Neural progenitor cell (in vitro differentiated cells): ENCODE results near the gene LRBA.

ENCODE experiments used
- EZH2 ChIP-seq: fragments of 200-600 bp; sonication (generic); IDR thresholded peaks from 2 replicates; pipeline ENCODE4 v1.6.1; 2017; ENCODE audit warnings: antibody characterized with exemption, mild to moderate bottlenecking, moderate library complexity
- EZH2phosphoT487 ChIP-seq: fragments of 200-600 bp; sonication (generic); IDR thresholded peaks from 2 replicates; pipeline ENCODE4 v1.6.1; 2017; ENCODE audit warnings: antibody characterized with exemption
- TF ChIP-seq, protein P1 (sequence below): fragments of 200-600 bp; sonication (generic); IDR thresholded peaks from 2 replicates; pipeline ENCODE4 v1.5.1; 2017; ENCODE audit warnings: antibody characterized with exemption, mild to moderate bottlenecking

DNA sequence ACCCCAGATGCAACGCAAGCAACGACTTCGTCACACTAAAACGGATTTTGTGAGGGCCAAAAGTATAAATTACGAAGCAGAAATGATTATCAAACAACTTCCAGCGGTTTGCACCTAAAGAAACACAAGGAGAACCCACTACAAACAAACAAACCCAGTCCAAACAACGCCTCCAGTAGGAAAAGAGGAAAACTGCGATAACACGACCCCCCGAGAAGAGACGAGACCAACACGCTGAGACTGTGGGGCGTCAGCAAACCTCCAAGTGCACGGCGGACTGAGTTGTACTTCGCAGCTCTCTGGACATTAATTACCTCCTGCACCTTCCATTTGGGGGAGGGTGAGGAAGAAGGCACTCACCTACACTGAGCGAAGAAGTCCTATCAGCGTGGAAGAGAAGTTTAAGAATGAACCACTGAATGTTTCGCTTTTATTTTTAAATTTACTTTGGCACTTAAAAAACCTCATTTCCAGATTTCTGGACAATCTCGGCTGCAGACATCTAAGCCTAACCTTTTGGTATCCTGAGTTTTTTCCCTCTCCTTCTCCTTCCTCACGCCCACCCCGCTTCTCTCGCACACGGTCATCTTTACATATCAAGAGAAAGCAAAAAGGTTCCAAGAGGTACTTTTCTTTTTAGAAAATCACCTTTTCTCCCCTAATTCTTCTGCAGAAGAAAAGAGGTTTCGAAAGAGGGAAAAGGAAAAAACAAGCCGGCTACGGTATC is 432.8 kb downstream of the LRBA start, which contains the start of gene MAB21L2:
- TF ChIP-seq, protein P1, sequence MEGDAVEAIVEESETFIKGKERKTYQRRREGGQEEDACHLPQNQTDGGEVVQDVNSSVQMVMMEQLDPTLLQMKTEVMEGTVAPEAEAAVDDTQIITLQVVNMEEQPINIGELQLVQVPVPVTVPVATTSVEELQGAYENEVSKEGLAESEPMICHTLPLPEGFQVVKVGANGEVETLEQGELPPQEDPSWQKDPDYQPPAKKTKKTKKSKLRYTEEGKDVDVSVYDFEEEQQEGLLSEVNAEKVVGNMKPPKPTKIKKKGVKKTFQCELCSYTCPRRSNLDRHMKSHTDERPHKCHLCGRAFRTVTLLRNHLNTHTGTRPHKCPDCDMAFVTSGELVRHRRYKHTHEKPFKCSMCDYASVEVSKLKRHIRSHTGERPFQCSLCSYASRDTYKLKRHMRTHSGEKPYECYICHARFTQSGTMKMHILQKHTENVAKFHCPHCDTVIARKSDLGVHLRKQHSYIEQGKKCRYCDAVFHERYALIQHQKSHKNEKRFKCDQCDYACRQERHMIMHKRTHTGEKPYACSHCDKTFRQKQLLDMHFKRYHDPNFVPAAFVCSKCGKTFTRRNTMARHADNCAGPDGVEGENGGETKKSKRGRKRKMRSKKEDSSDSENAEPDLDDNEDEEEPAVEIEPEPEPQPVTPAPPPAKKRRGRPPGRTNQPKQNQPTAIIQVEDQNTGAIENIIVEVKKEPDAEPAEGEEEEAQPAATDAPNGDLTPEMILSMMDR, result peak; percentile 21
- TF ChIP-seq EZH2, result no peak
- no peak for TF ChIP-seq EZH2phosphoT487
